Pons (tissue), 1 donor: ENCODE measurements around the gene GPR143.
A peak's percentile ranks its signal among the peaks of the same experiment; 100 is the strongest.

Source experiments
- DNase-seq: peaks from one replicate; pipeline ENCODE4 v3.0.0-alpha.2; 2016; ENCODE audit warnings: low spot score

The GPR143 gene

DNA sequence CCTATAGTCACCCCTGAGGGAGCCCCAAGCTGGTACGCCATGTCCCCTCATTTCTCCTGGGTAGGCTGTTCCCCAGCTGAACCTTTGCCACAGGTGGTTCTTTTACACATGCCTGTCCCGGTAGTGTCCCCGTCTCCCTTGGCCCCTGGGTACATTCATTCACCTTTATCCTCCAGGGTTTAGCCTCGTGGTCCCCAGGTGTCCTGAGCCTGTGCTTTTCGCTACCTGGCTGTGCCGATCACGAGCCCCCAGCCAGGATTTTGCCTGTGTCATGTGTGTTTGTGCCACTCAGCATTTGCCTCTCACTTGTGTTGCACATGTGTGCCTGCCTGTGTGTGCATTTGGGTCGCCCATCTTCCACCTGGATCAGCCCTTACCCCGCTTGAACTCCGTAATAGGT is 57.6 kb downstream of the GPR143 start:
- no peak for DNase-seq

DNA sequence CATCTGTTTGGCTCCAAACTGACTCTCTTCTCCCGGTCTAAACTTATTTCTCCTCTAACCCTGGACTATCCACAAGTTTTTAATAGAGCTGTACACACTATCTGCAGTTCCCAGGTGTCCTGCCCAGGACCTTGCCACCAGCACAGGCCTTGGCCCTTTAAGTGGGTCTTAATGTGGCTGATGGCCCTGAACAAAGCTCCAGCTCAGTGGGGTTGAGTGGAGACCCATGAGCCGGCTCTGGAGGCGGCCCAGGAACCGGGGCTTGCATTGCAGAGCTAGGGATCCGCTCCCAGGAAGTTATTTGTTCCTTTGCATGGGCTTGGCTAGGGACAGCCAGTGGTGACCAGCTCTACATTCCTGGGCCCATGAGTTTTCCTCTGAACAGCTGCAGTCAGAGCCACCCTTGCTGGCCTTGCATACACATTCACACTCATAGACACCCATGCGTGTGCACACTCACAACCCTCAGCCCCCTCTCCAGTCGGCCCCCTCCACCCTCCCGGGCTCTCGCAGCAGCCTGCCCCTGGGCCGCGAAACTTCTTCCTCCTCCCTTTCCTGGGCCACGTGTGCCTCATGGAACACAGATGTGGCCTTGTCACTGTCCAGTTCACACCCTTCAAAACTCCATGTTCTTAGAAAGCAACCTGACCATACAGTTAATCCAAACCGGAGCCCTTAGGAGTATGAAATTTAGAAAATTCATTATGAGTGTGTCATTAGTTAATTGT is 58.2 kb downstream of the GPR143 start:
- DNase-seq = no peak

- no peak for DNase-seq
These were observed 59.2 kb downstream of the GPR143 start for GRCh38 chrX:9706421-9706820.

DNA sequence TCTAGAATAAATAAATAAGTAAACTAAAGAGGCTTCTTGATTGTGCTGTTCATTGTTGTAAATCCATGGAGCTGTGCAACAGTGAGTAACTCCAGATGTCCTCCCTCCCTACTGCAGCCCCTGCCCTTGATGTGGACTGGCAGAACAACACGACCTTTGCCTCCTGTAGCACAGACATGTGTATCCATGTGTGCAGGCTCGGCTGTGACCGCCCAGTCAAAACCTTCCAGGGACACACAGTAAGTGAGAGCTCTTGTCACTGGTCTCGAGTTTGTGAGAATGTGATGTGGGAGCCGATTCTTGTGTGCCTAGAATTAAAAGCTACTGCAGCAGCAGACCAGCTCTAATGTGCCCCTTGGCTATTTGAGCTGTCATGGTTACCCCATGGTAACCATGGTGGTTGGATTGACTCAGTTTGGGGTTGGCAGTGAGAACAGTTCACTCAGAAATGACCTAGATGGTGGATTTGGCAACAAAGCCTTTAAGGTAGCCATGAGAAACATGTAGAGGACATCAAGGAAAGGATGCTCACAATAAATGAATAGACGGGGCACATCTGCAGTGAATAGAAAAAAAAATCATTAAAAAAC is 60.7 kb downstream of the GPR143 start:
- no peak for DNase-seq

GRCh38 chrX:9703406-9703805 is 62.2 kb downstream of the GPR143 start:
- DNase-seq = no peak

- no peak for DNase-seq
These were observed 63.9 kb downstream of the GPR143 start for GRCh38 chrX:9701790-9702189.

- no peak for DNase-seq
These were observed 65.1 kb downstream of the GPR143 start for GRCh38 chrX:9700555-9700954.

- DNase-seq = no peak
These were observed 67.1 kb downstream of the GPR143 start for GRCh38 chrX:9698576-9698975.

GRCh38 chrX:9693307-9694001 is 72.2 kb downstream of the GPR143 start:
- DNase-seq = no peak

GRCh38 chrX:9690046-9690445 is 75.6 kb downstream of the GPR143 start:
- no peak for DNase-seq

DNA sequence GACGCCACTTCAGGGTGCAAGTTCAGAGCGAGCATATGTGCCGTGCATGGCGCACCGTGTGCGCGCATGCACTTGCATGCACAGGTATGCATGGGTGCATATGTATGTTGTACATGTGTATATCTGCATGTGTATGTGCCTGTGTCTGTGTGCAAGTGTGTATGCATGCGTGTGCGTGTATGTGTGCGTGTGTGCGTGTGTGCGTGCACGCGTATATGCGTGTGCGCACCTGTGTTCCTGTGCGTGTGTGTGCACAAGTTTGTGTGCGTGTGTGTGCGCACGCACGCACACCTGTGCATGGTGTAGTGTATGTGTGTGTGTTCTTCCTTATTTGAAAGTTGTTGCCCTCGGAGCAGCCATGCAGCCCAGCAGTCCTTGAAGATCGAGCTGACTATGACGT is 76.8 kb downstream of the GPR143 start:
- DNase-seq = no peak

- DNase-seq = no peak
These were observed 77.7 kb downstream of the GPR143 start for GRCh38 chrX:9687899-9688298.

GRCh38 chrX:9683350-9683749 is 82.3 kb downstream of the GPR143 start:
- DNase-seq = no peak

- DNase-seq = no peak
These were observed 82.8 kb downstream of the GPR143 start for GRCh38 chrX:9682861-9683260.

DNA sequence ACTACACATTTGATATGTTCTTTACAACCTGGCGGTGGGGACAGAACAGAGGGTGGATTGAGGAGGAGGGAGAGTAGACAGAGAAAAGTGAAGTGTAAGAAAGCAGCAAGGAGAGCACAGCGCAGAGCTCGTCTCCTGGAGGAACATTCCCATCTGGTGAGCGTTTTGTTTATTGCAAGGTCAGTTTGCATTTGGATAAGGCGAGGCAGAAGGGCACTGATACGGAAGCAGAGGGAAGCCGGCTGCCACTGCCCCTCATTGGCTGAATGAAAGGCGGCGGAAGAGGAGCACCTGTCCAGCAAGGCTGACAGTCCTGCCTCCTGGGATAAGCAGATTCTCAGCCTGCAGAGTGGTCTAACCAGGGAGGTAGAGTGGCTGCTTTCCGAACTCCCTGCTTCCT is 83.2 kb downstream of the GPR143 start:
- DNase-seq = no peak

DNA sequence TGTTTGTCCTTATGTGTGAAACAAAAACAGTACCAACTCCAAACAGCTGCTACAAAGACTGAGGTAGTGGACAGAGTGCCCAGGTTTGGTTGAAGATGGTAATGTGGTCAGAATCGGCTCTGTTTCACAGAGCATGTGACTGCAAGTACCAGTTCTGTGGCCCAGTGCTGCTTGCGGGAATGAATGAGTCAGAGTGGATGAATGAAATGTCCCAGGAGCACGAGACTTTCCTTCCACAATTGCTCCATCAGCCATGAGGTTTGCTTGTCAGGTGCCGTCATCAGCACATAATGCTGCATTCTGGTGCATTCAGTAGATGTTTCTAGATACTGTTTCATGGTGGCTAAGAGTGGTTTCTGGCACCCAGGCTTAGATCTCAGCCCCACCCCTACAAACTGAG is 84.2 kb downstream of the GPR143 start:
- DNase-seq = no peak

- DNase-seq = no peak
These were observed 84.6 kb downstream of the GPR143 start for GRCh38 chrX:9681011-9681410.

- DNase-seq = no peak
These were observed 87.3 kb downstream of the GPR143 start for GRCh38 chrX:9678215-9678965.

DNA sequence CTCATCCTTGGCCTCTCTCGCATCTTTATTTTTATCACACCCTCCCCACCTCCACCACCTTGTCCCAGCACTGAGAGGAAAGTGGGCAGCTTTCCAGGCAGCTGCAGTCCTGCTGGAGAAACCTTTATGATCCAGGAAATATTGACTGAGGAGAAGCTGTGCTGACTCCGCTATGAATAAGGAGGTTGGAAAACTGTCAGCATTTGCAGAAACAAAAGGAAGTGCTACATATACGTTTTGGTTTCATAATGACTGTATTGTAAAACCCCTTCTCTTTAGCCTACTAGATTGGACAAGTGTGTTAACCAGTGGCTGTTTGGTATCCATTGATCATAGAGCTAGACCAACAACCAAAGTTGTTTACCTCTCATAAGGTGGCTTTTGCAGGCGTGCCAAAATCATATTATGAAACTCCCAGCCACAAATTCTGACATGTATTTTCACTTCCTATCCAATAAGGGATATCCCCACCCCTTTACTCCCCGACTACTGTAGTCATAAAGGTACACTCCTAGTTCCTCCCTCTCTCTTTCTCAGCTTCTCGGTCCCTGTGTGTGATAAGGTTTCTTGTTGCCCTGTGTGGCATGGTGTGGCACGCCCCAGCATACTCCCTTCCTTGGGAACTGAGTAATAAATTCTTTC is 88.4 kb downstream of the GPR143 start:
- DNase-seq = peak; percentile 34

DNA sequence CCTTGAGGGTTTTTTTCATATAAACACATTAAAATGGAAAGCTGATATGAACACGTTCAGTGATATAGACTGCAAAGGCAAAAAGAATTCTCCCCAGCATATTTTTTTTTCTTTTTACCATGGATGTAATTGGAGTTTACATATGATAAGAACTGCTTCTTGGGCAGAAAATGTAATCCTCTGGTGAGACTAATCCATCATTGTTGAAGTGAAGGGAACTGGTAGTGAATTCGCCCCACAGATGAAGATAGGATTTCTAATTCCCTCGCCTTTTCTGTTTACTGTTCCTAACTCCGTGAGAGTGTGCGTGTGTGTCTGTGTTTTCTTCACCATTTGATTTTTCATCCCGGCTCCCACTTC is 88.9 kb downstream of the GPR143 start:
- no peak for DNase-seq

DNA sequence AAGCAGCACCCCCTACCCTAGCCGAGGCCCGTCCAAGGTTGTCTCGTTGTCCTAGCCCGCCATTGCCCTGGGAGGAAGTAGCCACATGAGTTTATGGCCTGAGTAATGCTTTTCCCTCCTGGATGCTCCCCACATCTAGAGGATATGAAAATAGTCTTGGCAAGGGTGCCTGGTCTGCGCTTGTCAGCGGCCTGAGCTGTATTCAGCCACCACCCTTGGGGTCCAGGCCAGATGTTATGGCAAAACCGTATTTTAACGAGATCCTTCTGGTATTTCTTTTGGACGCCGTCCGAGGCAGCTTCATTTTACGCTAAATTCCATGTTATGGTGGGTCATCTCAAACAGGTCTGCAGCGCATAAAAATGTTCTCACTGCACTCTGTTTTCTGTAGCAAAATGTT is 89.3 kb downstream of the GPR143 start:
- no peak for DNase-seq
